Natural killer cell (primary cell): ENCODE results near the gene AFAP1. TPM values are rescaled to one million over a fixed set of nuclear protein-coding genes. Genes with fewer than 3 reads are reported as not detected.

Experiments used
- ATAC-seq, 3 donors: fragments of 150-1000 bp in 2 of 3; fragments of 200-7000 bp in 1 of 3; cut with Tn5 transposase; 1 replicate in 1 of 3; 2 replicates in 2 of 3; pipeline ENCODE4 v1.10.0; 2021; ENCODE audit warnings: mild to moderate bottlenecking in 2 of 3, moderate library complexity in 2 of 3
- DNase-seq, 2 donors: peaks; one replicate each; pipeline versions ENCODE4 v3.0.0 to v3.0.0-alpha.2; 2013 to 2021; ENCODE audit warnings: mixed read lengths in 1 of 2
- H3K27ac ChIP-seq: one replicate; pipeline ENCODE4 v1.5.1; 2013; ENCODE audit warnings: mild to moderate bottlenecking, low read length
- H3K27me3 ChIP-seq: one replicate; pipeline ENCODE4 v1.6.1; 2013; ENCODE audit warnings: low read length; ENCODE audit not compliant: control insufficient read depth, insufficient read depth
- H3K36me3 ChIP-seq: one replicate; pipeline ENCODE4 v1.6.1; 2013; ENCODE audit warnings: low read length; ENCODE audit not compliant: control insufficient read depth, insufficient read depth
- H3K4me1 ChIP-seq: one replicate; pipeline ENCODE4 v1.6.1; 2013; ENCODE audit warnings: low read length; ENCODE audit not compliant: control insufficient read depth, insufficient read depth
- H3K4me3 ChIP-seq: one replicate; pipeline ENCODE4 v1.5.1; 2013; ENCODE audit warnings: low read length
- H3K9me3 ChIP-seq: one replicate; pipeline ENCODE4 v1.6.1; 2013; ENCODE audit warnings: low read length; ENCODE audit not compliant: control insufficient read depth, insufficient read depth
- H3K27ac Mint-ChIP-seq, 2 donors: one replicate each; pipeline ENCODE4 v1.8.0; 2022; ENCODE audit warnings: mild to moderate bottlenecking in 2 of 2, mixed read lengths in 2 of 2, moderate library complexity in 1 of 2
- H3K27me3 Mint-ChIP-seq, 2 donors: one replicate each; pipeline ENCODE4 v1.8.0; 2022; ENCODE audit warnings: low read depth in 2 of 2, mixed read lengths in 2 of 2
- H3K36me3 Mint-ChIP-seq: one replicate; pipeline ENCODE4 v1.8.0; 2022; ENCODE audit warnings: mixed read lengths
- H3K4me1 Mint-ChIP-seq, 2 donors: one replicate each; pipeline ENCODE4 v1.8.0; 2022; ENCODE audit warnings: mixed read lengths in 2 of 2
- H3K4me3 Mint-ChIP-seq: one replicate; pipeline ENCODE4 v1.8.0; 2022; ENCODE audit warnings: mild to moderate bottlenecking, moderate library complexity, mixed read lengths
- H3K9me3 Mint-ChIP-seq, 2 donors: one replicate each; pipeline ENCODE4 v1.8.0; 2022; ENCODE audit warnings: mixed read lengths in 2 of 2
- WGBS: methylation state at CpG from one replicate; pipeline ENCODE4 v1.1.7; 2013; ENCODE audit warnings: missing lambda C conversion rate; ENCODE audit not compliant: insufficient coverage; 5-methylcytosine and 5-hydroxymethylcytosine counted together
- intact Hi-C: fragments of 100-400 bp; cut with micrococcal nuclease; formaldehyde crosslinking; loops from one replicate; pipeline ENCODE4 v1.14.2; 2022
- total RNA-seq, 4 donors: library from RNA; stranded (reverse); fragments of 120-200 nt in 1 of 4; gene quantifications; one replicate each; pipeline versions ENCODE4 v1.2.3 to v1.2.4, GENCODE V29; 2013 to 2022
- TF ChIP-seq, protein P1 (sequence below): fragments of 200-600 bp; IDR thresholded peaks from one replicate; pipeline ENCODE4 v1.8.0; 2022; ENCODE audit warnings: antibody characterized with exemption

AFAP1 gene
- total RNA-seq, 3 donors from 2014 or later (not counting 1 experiment from before 2014, with no cell fraction given), result 4.9 to 12.5 (median 9.5) TPM

DNA sequence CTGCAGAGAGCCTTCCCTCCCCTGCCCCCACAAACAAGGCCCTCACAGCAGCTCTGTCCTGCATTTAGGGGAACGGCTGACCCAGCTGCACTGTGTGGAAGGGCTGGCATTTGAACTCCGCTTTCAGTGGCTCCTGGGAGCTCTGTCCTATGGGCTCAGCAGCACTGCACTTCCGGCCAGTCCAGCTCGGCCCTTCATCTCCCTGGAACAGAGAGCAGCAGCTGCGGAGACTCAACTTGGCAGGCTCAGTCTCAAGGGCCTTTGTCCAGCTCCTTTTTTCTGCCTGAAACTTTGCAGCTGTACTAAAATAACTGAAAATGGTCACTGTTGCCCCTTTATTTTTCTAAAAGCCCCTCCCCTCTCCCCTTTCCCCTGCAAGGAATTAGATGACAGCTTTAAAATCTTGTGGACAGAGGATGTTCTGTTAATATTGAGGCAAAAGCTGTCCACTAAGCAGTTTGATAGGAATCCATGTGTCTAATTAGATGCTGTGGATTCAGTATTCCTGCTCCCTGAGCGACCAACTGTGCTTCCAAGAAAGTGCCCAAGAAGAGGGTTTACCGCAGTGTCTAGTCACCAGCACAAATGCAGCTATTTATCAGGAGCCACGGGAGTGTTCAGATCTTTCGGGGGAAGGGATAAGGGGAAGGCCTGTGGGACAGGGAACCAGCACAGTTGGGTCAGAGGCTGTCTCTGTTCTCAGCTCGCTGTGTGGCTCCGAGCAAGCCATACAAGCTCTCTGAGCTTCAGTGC, 133.1 kb downstream of the AFAP1 start:
- Mint-ChIP-seq H3K27ac (no peak overlapping the region), H3K4me1 (peaks cover 6% of the 10 kb centered on the region in 2 donors), H3K9me3 (no peaks in the 10 kb centered on the region), H3K4me3 (no peak overlapping the region), H3K36me3 (no peaks in the 10 kb centered on the region), H3K27me3 (peaks cover 0 to 6% of the 10 kb centered on the region in 2 donors)
- H3K27me3 ChIP-seq, result no peaks in the 10 kb centered on the region
- no peaks in the 10 kb centered on the region for H3K4me1 ChIP-seq
- H3K27ac ChIP-seq, result no peak overlapping the region
- no peaks in the 10 kb centered on the region for H3K36me3 ChIP-seq
- ATAC-seq (no peak), DNase-seq (no peak)
- WGBS, result 84% methylated on average over 11 of the region's 11 CpGs
- TF ChIP-seq, protein P1, sequence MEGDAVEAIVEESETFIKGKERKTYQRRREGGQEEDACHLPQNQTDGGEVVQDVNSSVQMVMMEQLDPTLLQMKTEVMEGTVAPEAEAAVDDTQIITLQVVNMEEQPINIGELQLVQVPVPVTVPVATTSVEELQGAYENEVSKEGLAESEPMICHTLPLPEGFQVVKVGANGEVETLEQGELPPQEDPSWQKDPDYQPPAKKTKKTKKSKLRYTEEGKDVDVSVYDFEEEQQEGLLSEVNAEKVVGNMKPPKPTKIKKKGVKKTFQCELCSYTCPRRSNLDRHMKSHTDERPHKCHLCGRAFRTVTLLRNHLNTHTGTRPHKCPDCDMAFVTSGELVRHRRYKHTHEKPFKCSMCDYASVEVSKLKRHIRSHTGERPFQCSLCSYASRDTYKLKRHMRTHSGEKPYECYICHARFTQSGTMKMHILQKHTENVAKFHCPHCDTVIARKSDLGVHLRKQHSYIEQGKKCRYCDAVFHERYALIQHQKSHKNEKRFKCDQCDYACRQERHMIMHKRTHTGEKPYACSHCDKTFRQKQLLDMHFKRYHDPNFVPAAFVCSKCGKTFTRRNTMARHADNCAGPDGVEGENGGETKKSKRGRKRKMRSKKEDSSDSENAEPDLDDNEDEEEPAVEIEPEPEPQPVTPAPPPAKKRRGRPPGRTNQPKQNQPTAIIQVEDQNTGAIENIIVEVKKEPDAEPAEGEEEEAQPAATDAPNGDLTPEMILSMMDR, result no peak
- intact Hi-C loops, result no loop called here
- no peak overlapping the region for H3K4me3 ChIP-seq
- no peaks in the 10 kb centered on the region for H3K9me3 ChIP-seq

DNA sequence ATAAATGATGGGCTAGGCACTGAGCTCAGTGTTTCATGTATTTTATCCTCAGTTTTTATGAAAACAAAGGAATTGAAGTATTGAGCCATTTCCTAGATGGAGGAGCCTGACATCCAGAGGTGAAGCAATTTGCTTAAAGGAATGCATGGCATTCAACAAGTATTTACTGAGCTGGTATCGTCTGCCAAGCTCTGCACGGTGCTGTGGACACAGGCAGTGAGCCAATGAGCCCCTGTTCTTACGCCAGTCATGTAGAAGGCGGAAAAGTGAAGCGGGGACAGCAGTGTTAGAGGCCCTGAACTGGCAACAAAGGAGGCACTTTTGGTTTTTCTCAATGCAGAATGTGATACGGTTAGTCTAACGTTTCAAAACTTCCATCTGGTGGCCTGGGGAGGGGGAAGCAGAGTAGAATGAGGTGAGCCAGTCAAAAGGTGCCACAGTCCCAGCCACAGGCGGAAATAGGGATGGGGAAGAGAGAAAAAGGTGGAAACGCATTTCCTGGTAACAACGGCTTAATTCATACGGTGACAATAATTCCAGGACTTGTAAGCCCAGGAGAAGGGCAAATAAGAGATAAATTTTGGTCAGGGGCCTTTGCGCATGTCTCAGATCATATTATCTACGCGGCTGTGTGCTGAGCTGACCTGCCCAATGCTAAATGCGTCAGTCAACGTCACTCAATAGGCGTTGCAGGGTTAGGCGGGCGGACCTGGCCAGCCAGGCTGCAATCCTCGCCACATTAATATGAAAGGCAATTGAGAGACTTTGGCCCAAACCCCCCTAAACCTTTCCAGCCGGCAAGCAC, 133.9 kb downstream of the AFAP1 start:
- Mint-ChIP-seq H3K36me3 (no peaks in the 10 kb centered on the region), H3K27me3 (peaks cover 0 to 6% of the 10 kb centered on the region in 2 donors), H3K4me1 (peaks cover 6% of the 10 kb centered on the region in 2 donors), H3K9me3 (no peaks in the 10 kb centered on the region), H3K4me3 (no peak overlapping the region), H3K27ac (no peak overlapping the region)
- Histone ChIP-seq H3K27me3 (no peaks in the 10 kb centered on the region), H3K9me3 (no peaks in the 10 kb centered on the region), H3K36me3 (no peaks in the 10 kb centered on the region), H3K4me1 (no peaks in the 10 kb centered on the region), H3K4me3 (no peak overlapping the region), H3K27ac (no peak overlapping the region)
- 76% methylated on average over 21 of the region's 21 CpGs for WGBS
- no peak for ATAC-seq
- DNase-seq, result no peak
- intact Hi-C loops, result no loop called here
- TF ChIP-seq, protein P1, result no peak

DNA sequence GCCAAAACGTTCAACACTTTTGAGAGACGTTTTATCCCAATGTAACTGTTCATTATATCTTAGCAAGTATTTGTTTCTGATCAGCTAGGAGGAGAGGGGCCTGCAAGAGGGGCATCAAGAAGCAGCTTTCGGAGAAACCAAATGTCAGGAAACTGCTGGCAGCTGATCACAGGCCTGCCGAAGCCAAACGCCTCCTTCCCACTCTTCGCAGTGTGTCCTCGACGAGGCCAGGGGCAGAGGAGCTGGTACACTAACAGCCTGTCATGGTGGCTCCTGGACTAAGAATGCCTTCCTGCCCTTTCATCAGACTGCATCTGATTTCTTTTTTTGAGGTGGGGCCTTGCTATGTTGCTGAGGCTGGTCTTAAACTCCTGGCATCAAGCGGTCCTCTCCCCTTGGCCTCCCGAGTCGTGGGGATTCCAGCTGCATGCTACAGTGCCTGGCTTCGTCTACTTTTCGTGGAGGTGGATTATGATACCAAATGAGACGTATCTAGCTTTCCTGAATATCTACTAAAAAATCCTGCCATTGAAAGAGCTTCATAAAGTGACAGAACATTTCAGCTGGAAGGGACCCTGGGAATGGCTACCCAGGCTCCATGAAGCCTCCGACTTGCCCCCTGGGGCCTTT, 134.8 kb downstream of the AFAP1 start:
- DNase-seq, result no peak
- H3K27ac ChIP-seq, result no peak overlapping the region
- Mint-ChIP-seq H3K4me3 (no peak overlapping the region), H3K27ac (no peak overlapping the region), H3K9me3 (no peaks in the 10 kb centered on the region), H3K4me1 (peaks cover 6% of the 10 kb centered on the region in 2 donors), H3K27me3 (peaks cover 0 to 11% of the 10 kb centered on the region in 2 donors), H3K36me3 (no peaks in the 10 kb centered on the region)
- no peaks in the 10 kb centered on the region for H3K27me3 ChIP-seq
- intact Hi-C loops, result loop anchor here (1.0 to 5.0 kb wide), 2 partner anchors 43 to 182 kb away; no protein-coding TSS in a partner anchor
- 91% methylated on average over 15 of the region's 15 CpGs for WGBS
- no peaks in the 10 kb centered on the region for H3K4me1 ChIP-seq
- no peak for ATAC-seq
- H3K9me3 ChIP-seq, result no peaks in the 10 kb centered on the region
- H3K36me3 ChIP-seq, result no peaks in the 10 kb centered on the region
- TF ChIP-seq, protein P1, result no peak
- H3K4me3 ChIP-seq, result no peak overlapping the region
